B cell (primary cell): ENCODE results near the gene RASGRP2.

ENCODE experiments used
- CTCF ChIP-seq: fragments of 200-600 bp; IDR thresholded peaks from one replicate; pipeline ENCODE4 v1.8.0; 2022; ENCODE audit warnings: antibody characterized with exemption, mild to moderate bottlenecking
- EZH2 ChIP-seq: IDR thresholded peaks from 2 replicates; pipeline ENCODE4 v1.6.1; 2012; ENCODE audit warnings: borderline replicate concordance, low read depth, mild to moderate bottlenecking, moderate library complexity, low read length; ENCODE audit not compliant: insufficient read depth, poor library complexity, severe bottlenecking

GRCh38 chr11:64753019-64753379 is 9.1 kb upstream of the RASGRP2 start:
- TF ChIP-seq CTCF (no peak), EZH2 (no peak)
